GM21528 (cell line): ENCODE data around the gene PRDM16.

Experiments used
- ATAC-seq: cut with Tn5 transposase; IDR thresholded peaks from one replicate; pipeline ENCODE4 v1.9.1; 2021; ENCODE audit warnings: mild to moderate bottlenecking, moderate library complexity; ENCODE audit not compliant: unreplicated experiment, low FRiP score

The PRDM16 gene

GRCh38 chr1:3192361-3192760 lies 123.4 kb downstream of the PRDM16 start:
- ATAC-seq, result no peak

DNA sequence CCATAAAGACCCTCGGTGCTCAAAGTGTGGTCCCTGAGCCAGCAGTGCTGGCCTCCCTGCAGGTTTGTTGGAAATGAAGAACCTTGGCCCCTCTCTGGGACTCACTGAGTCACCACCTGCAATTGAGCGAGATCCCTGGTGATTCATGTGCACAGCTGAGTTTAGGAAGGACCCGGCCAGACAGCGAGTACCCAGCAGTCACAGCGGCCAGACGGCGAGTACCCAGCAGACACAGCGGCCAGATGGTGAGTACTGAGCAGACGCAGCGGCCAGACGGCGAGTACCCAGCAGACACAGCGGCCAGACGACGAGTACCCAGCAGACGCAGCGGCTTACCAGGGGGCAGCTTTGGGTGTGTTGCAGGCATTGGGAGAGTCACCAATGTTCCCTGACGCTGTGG lies 123.8 kb downstream of the PRDM16 start:
- no peak for ATAC-seq

- ATAC-seq, result no peak
Observed at GRCh38 chr1:3193811-3194210, 124.8 kb downstream of the PRDM16 start.

- ATAC-seq, result no peak
Observed at GRCh38 chr1:3194760-3195479, 125.9 kb downstream of the PRDM16 start.

GRCh38 chr1:3195480-3195815 lies 126.4 kb downstream of the PRDM16 start:
- ATAC-seq, result no peak

DNA sequence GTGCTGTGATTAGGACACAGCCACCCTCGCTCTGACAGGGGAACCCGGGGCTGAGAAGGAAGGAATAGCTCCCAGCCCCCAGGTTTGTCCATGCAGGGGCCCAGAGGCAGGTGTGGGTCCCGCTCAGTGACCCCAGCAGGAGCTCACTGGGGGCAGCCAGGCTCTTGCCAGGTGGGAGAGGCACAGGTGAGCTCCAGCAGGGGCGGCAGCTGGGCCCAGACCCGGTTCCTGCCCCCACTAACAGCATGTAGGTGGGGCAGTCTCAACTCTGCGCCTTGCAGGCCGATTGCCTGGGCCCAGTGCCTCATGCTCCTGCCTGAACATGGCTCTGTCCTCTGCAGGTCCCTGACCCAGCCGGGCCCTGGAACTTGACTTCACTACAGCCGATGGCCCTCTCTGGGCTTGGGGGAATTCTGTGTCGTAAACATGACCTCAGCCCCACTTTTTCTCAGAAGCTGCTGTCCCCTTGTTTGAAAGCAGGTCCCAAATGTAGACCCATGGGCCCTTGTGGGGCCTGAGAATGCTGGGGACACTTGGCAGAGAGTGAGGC lies 127.0 kb downstream of the PRDM16 start:
- no peak for ATAC-seq

DNA sequence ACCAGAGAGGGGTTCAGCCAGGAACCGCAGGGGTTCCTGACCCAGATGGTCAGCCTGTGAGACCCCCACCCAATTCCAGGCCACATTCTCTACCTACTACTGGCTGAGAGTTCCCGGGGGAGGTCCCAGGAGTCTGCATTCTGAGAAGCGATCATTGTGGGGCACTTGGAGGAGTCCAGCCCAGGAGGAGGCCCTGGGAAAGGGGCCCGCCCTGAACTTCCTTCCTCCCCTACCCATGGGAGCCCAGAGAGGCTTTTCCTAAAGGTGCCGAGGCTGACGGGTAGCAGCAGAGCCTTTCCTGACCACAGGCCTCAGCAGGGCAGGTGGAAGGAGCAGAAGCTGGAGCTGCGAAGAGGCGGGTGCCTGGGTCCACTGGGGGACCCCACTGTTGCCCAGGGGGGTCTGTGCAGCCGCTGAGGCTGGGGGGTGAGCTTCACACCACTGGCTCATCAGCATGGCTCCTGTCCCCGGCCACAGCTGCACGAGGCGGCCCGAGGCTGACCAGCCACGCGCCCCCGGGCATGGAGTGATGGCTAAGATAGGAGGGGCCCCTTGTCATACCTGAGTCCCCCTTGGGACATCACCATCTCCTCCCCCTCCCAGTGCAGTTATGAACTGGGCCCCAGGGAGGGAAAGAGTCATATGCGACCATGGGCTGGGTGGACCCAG lies 127.7 kb downstream of the PRDM16 start:
- ATAC-seq, result no peak

DNA sequence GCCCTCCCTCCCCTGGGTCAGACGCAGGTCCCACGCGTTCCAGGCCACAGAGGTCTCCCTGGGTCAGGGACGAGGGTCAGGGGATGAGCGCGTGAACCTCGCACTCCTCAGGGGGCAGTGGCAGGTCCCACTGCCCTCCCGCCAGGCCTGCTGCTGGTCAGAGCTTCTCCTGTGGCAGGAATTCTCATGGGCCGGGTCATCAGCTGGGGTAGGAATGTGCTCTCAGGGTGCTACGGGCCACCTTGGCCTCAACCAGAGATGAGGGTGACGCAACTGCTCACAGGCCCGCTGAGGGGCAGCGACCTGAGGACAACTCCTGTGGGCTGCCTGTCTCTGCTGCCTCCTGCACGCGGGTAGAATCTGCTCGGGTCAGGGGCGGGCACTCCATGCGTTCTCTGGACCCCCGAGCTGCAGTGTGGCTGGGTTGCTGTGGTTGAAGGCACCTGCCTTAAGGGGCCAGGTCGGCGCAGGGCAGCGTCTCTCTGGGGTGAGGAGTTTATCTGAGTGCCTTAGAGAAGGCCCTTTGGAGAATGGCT lies 128.8 kb downstream of the PRDM16 start:
- no peak for ATAC-seq

GRCh38 chr1:3198371-3199271 lies 129.6 kb downstream of the PRDM16 start:
- ATAC-seq, result no peak

- ATAC-seq, result no peak
Observed at GRCh38 chr1:3204725-3205124, 135.7 kb downstream of the PRDM16 start.

- ATAC-seq, result no peak
Observed at GRCh38 chr1:3205815-3206214, 136.8 kb downstream of the PRDM16 start.

- no peak for ATAC-seq
Observed at GRCh38 chr1:3206696-3207095, 137.7 kb downstream of the PRDM16 start.

- no peak for ATAC-seq
Observed at GRCh38 chr1:3207217-3207848, 138.3 kb downstream of the PRDM16 start.

- no peak for ATAC-seq
Observed at GRCh38 chr1:3208819-3209200, 139.8 kb downstream of the PRDM16 start.

DNA sequence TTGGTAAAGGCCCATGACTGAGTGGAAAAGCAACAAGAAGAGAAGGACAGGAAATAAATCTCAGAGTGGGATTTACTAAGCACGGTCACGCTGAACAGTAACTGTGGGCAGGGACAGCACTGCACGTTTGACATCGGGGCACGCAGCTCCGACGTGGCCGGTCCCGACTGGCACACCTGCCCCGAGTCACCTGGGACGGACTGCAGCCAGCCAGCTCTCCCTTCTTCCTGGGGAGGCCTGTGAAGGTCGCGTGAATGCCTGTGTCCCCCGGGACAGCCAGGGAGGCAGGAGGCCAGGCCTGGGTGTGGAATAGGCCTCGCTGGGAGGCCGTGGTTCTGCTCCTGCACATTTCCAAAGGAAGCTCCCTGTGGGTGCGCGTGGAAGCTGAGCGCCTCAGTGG lies 140.2 kb downstream of the PRDM16 start:
- no peak for ATAC-seq

GRCh38 chr1:3211582-3212375 lies 142.8 kb downstream of the PRDM16 start:
- no peak for ATAC-seq

GRCh38 chr1:3212453-3213355 lies 143.7 kb downstream of the PRDM16 start:
- no peak for ATAC-seq

DNA sequence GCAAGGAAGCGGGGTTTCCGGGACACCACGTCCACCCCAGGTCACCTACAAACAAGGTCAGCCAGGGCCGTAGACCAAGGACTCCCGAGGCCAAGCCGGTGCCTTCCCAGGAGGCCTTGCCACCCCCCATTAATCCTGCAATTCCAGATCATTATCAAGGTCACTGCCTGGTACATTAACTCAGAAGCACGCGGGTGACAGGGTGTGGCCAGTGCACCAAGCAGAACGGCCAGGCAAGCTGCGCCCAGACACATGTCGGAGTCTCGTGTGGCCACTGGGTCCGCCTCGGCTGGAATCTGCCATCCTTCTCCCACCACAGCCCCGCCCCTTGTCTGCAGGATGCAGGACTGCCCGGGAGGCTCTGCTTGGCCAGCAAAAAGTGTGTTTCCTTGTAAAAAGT lies 144.7 kb downstream of the PRDM16 start:
- ATAC-seq, result no peak
